Prostate gland (tissue), 2 donors: Measurements from ENCODE around the gene AP1G2. TPM values are rescaled to one million over a fixed set of nuclear protein-coding genes. Genes with fewer than 3 reads are reported as not detected.

Experiments
- DNase-seq: peaks from one replicate; pipeline ENCODE4 v3.0.0-alpha.2; 2019; ENCODE audit warnings: low spot score
- H3K27ac ChIP-seq, 2 donors: fragments of 200-600 bp; sonication (generic); 2 replicates each; pipeline ENCODE4 v1.5.1; 2017 to 2019
- H3K27me3 ChIP-seq: fragments of 200-600 bp; sonication (generic); replicated peaks from 2 replicates; pipeline ENCODE4 v1.5.1; 2019; ENCODE audit not compliant: insufficient read depth
- H3K36me3 ChIP-seq, 2 donors: fragments of 200-600 bp; sonication (generic); 1 replicate in 1 of 2; 2 replicates in 1 of 2; pipeline versions ENCODE4 v1.5.1 to v1.8.1; 2017 to 2019
- H3K4me1 ChIP-seq: fragments of 200-600 bp; sonication (generic); replicated peaks from 2 replicates; pipeline ENCODE4 v1.5.1; 2019
- H3K4me3 ChIP-seq, 2 donors: fragments of 200-600 bp; sonication (generic); 2 replicates each; pipeline ENCODE4 v1.5.1; 2017 to 2019
- H3K9me3 ChIP-seq: fragments of 200-600 bp; sonication (generic); 2 replicates; pipeline ENCODE4 v1.5.1; 2017
- CTCF ChIP-seq, 4 experiments: fragments of 200-600 bp in 2 of 4; fragments of 450-650 bp in 2 of 4; sonication (generic) in 2 of 4; IDR thresholded peaks; 1 replicate in 3 of 4; 2 replicates in 1 of 4; pipeline ENCODE4 v1.5.1; 2016 to 2019; ENCODE audit warnings: antibody characterized with exemption in 4 of 4, mild to moderate bottlenecking in 2 of 4, moderate library complexity in 2 of 4
- POLR2A ChIP-seq: fragments of 450-650 bp; IDR thresholded peaks from one replicate; pipeline ENCODE4 v1.6.1; 2016; ENCODE audit warnings: antibody characterized with exemption, mild to moderate bottlenecking
- POLR2AphosphoS5 ChIP-seq: sonication (generic); formaldehyde crosslinking; IDR thresholded peaks from one replicate; pipeline ENCODE4 v1.6.1; 2017; ENCODE audit warnings: antibody characterized with exemption
- WGBS: methylation state at CpG from one replicate; pipeline ENCODE4 v1.1.5; 2018; 5-methylcytosine and 5-hydroxymethylcytosine counted together
- intact Hi-C: fragments of 100-400 bp; cut with DNase I; formaldehyde crosslinking; loops from one replicate; pipeline ENCODE4 v1.14.2; 2022
- total RNA-seq, 2 donors: library from RNA; depleted of rRNA; stranded (reverse); fragments of >200 nt; gene quantifications; one replicate each; pipeline ENCODE4 v1.1.0, GENCODE V29; 2016

The AP1G2 gene
- total RNA-seq, 2 donors from 2014 or later, result 95.3 to 134 TPM

- H3K27me3 ChIP-seq, result no peaks in the 10 kb centered on the region
- 83% methylated on average over 10 of the region's 10 CpGs for WGBS
- intact Hi-C loops, result no loop called here
- DNase-seq, result no peak
- TF ChIP-seq CTCF (IDR thresholded peaks at IDR 0.05) (no peak), POLR2AphosphoS5 (no peak), POLR2A (no peak)
- no peaks in the 10 kb centered on the region for H3K4me1 ChIP-seq
- no peak overlapping the region for H3K4me3 ChIP-seq
- no peaks in the 10 kb centered on the region for H3K9me3 ChIP-seq
- H3K27ac ChIP-seq, result no peak overlapping the region
- no peaks in the 10 kb centered on the region for H3K36me3 ChIP-seq
These were observed 37.1 kb downstream of the AP1G2 start for GRCh38 chr14:23530375-23531055.

DNA sequence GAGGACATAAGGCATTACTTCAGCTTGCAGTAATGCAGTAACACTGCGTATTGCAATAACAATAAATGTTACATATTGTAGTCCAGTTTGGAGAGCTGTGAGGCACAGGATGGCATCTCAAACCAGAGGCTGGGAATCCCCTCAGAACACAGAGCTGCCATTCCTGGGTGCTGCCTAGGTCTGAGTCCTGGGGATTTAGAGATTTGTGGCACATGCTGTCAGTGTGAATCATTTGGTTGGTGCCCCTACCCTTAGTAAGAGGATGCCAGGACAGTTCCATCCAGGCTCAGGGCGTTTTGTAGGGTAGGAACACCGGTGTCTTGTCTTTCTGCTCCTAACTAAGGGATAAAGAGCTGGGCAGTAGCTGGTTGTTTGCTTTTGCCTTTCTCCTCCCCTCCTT is 38.6 kb downstream of the AP1G2 start:
- Histone ChIP-seq H3K36me3 (no peaks in the 10 kb centered on the region), H3K9me3 (no peaks in the 10 kb centered on the region), H3K4me3 (no peak overlapping the region), H3K27ac (no peak overlapping the region), H3K4me1 (no peaks in the 10 kb centered on the region), H3K27me3 (no peaks in the 10 kb centered on the region)
- no peak for TF ChIP-seq POLR2AphosphoS5
- no peak for TF ChIP-seq POLR2A
- no peak for TF ChIP-seq CTCF (IDR thresholded peaks at IDR 0.05)
- WGBS, result 71% methylated on average over 3 of the region's 3 CpGs
- no peak for DNase-seq
- intact Hi-C loops, result no loop called here

DNA sequence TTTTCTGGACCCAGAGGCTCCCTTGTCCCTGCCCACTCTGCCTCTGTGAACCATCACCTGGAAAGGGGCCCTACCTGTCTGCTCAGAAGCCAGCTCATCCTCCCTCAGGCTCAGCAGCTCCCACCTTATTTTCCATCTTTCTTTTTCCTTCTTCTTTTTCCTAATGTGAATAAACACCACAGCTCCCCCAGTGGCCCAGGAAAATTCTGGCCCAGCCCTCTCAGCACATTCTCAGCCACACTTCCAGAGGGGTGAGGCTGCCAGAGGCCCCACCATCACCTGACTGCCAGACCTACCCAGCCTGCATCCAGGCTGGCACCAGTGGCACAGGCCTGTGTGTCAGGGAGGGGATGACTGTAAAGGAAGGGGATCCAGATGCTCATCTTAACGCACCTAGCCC is 39.0 kb downstream of the AP1G2 start:
- intact Hi-C loops, result no loop called here
- Histone ChIP-seq H3K27me3 (no peaks in the 10 kb centered on the region), H3K9me3 (no peaks in the 10 kb centered on the region), H3K4me1 (no peaks in the 10 kb centered on the region), H3K36me3 (no peaks in the 10 kb centered on the region), H3K4me3 (no peak overlapping the region), H3K27ac (no peak overlapping the region)
- WGBS, result 82% methylated on average over 1 of the region's 1 CpG
- DNase-seq, result no peak
- TF ChIP-seq POLR2AphosphoS5 (no peak), CTCF (IDR thresholded peaks at IDR 0.05) (no peak), POLR2A (no peak)

GRCh38 chr14:23525611-23526010 is 42.0 kb downstream of the AP1G2 start:
- 76% methylated on average over 8 of the region's 8 CpGs for WGBS
- Histone ChIP-seq H3K27me3 (no peaks in the 10 kb centered on the region), H3K4me3 (no peak overlapping the region), H3K4me1 (no peaks in the 10 kb centered on the region), H3K36me3 (no peaks in the 10 kb centered on the region), H3K9me3 (no peaks in the 10 kb centered on the region), H3K27ac (no peak overlapping the region)
- no peak for DNase-seq
- intact Hi-C loops, result no loop called here
- TF ChIP-seq CTCF (IDR thresholded peaks at IDR 0.05) (no peak), POLR2A (no peak), POLR2AphosphoS5 (no peak)

- Histone ChIP-seq H3K9me3 (no peaks in the 10 kb centered on the region), H3K4me3 (no peak overlapping the region), H3K27ac (no peak overlapping the region), H3K36me3 (no peaks in the 10 kb centered on the region), H3K4me1 (no peaks in the 10 kb centered on the region), H3K27me3 (no peaks in the 10 kb centered on the region)
- DNase-seq, result no peak
- intact Hi-C loops, result no loop called here
- TF ChIP-seq POLR2A, result no peak
- no peak for TF ChIP-seq CTCF (IDR thresholded peaks at IDR 0.05)
- no peak for TF ChIP-seq POLR2AphosphoS5
- WGBS, result 95% methylated on average over 14 of the region's 14 CpGs
These were observed 42.6 kb downstream of the AP1G2 start for GRCh38 chr14:23524954-23525353.
